GM19395 (cell line): ENCODE results near the gene BPIFB1.

ENCODE experiments used
- ATAC-seq: cut with Tn5 transposase; IDR thresholded peaks from one replicate; pipeline ENCODE4 v1.9.1; 2021; ENCODE audit warnings: mild to moderate bottlenecking, moderate library complexity; ENCODE audit not compliant: unreplicated experiment

BPIFB1 gene

GRCh38 chr20:33282991-33283555 is at the start of gene BPIFB1:
Gene BPIFB1 (plus strand): TSS chr20:33283214. CDS start chr20:33286074, 2,860 bp downstream.
- no peak for ATAC-seq

- no peak for ATAC-seq
These were observed 49.0 kb upstream of the BPIFB1 start for GRCh38 chr20:33234050-33234449.

- no peak for ATAC-seq
These were observed 47.3 kb upstream of the BPIFB1 start, which contains the start of gene BPIFA1 for GRCh38 chr20:33235696-33236095. Gene BPIFA1 (plus strand): TSS chr20:33235996. CDS start chr20:33237712, 1,716 bp downstream.

GRCh38 chr20:33236351-33236750 is 46.7 kb upstream of the BPIFB1 start:
- no peak for ATAC-seq

- no peak for ATAC-seq
These were observed 45.0 kb upstream of the BPIFB1 start for GRCh38 chr20:33237989-33238388.

GRCh38 chr20:33239418-33239817 is 43.6 kb upstream of the BPIFB1 start:
- no peak for ATAC-seq

- ATAC-seq = no peak
These were observed 42.9 kb upstream of the BPIFB1 start for GRCh38 chr20:33239979-33240736.

- ATAC-seq = no peak
These were observed 42.1 kb upstream of the BPIFB1 start for GRCh38 chr20:33240923-33241322.

GRCh38 chr20:33242319-33243100 is 40.5 kb upstream of the BPIFB1 start:
- no peak for ATAC-seq

GRCh38 chr20:33246077-33246476 is 36.9 kb upstream of the BPIFB1 start:
- ATAC-seq = no peak

GRCh38 chr20:33249456-33249855 is 33.6 kb upstream of the BPIFB1 start:
- ATAC-seq = no peak

GRCh38 chr20:33250666-33251065 is 32.3 kb upstream of the BPIFB1 start:
- ATAC-seq = no peak

- no peak for ATAC-seq
These were observed 31.5 kb upstream of the BPIFB1 start for GRCh38 chr20:33251496-33251895.

- ATAC-seq = no peak
These were observed 30.6 kb upstream of the BPIFB1 start for GRCh38 chr20:33252460-33252859.

GRCh38 chr20:33255005-33255404 is 28.0 kb upstream of the BPIFB1 start:
- no peak for ATAC-seq

- no peak for ATAC-seq
These were observed 25.8 kb upstream of the BPIFB1 start for GRCh38 chr20:33257237-33257636.

GRCh38 chr20:33259371-33259770 is 23.6 kb upstream of the BPIFB1 start:
- no peak for ATAC-seq

GRCh38 chr20:33261465-33261864 is 21.5 kb upstream of the BPIFB1 start:
- no peak for ATAC-seq

GRCh38 chr20:33262658-33263065 is 20.4 kb upstream of the BPIFB1 start:
- ATAC-seq = no peak

- ATAC-seq = no peak
These were observed 19.2 kb upstream of the BPIFB1 start for GRCh38 chr20:33263784-33264183.

- no peak for ATAC-seq
These were observed 15.3 kb upstream of the BPIFB1 start for GRCh38 chr20:33267701-33268100.
